ENCODE data around the gene ALAS2.

ALAS2 gene

DNA sequence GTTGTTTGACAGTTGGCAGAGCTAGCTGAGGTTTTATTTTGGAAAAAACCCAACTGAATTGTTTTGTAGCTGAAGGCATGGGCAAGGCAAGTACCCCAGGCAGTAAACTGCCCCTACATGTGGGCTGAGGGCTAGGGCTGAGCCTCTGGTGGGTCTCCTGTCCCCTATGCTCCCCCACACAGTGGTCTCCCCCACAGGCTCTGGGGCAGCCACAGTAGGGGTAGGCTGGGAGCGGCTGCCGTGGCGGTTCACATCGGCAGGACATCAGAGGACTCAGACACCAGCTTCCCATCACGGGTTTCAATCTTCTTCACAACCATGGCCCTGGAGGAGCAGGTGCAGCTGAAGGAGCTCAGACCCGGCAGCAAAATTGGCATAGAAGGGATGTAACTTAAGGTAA is 10.7 kb upstream of the ALAS2 start (continued):
- TF ChIP-seq ZNF629 (tag by site-specific recombination; IDR thresholded peaks at IDR 0.05) (no peak), ZNF23 (tag by site-specific recombination; IDR thresholded peaks at IDR 0.05; ENCODE audit: borderline replicate concordance) (no peak)

DNA sequence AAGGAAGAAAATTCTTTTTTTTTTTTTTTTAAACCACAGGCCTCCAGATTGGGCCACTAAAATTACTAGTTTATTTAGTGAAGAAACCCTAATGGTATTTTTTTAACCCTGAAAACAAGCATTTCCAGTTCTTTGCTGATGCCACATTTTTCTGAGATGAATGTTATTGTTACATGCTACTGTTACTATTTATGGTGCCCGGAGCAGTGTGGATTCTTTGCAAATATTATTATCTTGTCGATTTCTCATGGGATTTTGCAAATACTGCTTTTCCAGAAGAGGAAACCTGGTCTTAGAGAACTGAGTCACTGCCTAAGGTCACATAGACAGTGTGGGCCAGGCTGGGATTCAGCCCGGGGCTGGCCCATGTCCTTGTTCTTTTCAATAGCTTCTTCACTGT is 8.7 kb upstream of the ALAS2 start:
- TF ChIP-seq ZNF621 (tag by site-specific recombination; IDR thresholded peaks at IDR 0.05), result no peak
- TF ChIP-seq ZNF548 (tag by site-specific recombination; IDR thresholded peaks at IDR 0.05), result no peak
- TF ChIP-seq ZFP69B (tag by site-specific recombination; IDR thresholded peaks at IDR 0.05), result no peak
- TF ChIP-seq ZNF10 (tag by site-specific recombination; IDR thresholded peaks at IDR 0.05), result no peak
- TF ChIP-seq ZNF518A (tag by site-specific recombination; conservative IDR thresholded peaks at IDR 0.05; ENCODE audit: low read depth), result no peak
- no peak for TF ChIP-seq ZNF768 (tag by site-specific recombination; IDR thresholded peaks at IDR 0.05)
- no peak for TF ChIP-seq ZNF302 (tag by site-specific recombination; IDR thresholded peaks at IDR 0.05; ENCODE audit: low read depth)
- no peak for TF ChIP-seq ZNF530 (tag by site-specific recombination; IDR thresholded peaks at IDR 0.05; ENCODE audit: low read depth)
- no peak for TF ChIP-seq ZNF747 (tag by site-specific recombination; IDR thresholded peaks at IDR 0.05)
- TF ChIP-seq ZNF292 (tag by site-specific recombination; IDR thresholded peaks at IDR 0.05; ENCODE audit: borderline replicate concordance, low read depth), result no peak
- no peak for TF ChIP-seq ZNF776 (tag by site-specific recombination; IDR thresholded peaks at IDR 0.05; ENCODE audit: borderline replicate concordance)
- TF ChIP-seq ZNF529 (tag by site-specific recombination; IDR thresholded peaks at IDR 0.05; ENCODE audit: insufficient replicate concordance), result no peak
- no peak for TF ChIP-seq KLF10 (tag by site-specific recombination; IDR thresholded peaks at IDR 0.05)
- TF ChIP-seq, protein P1, sequence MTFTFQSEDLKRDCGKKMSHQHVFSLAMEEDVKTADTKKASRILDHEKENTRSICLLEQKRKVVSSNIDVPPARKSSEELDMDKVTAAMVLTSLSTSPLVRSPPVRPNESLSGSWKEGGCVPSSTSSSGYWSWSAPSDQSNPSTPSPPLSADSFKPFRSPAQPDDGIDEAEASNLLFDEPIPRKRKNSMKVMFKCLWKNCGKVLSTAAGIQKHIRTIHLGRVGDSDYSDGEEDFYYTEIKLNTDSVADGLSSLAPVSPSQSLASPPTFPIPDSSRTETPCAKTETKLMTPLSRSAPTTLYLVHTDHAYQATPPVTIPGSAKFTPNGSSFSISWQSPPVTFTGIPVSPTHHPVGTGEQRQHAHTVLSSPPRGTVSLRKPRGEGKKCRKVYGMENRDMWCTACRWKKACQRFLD (tag by site-specific recombination; IDR thresholded peaks at IDR 0.05), result no peak
- no peak for TF ChIP-seq ZNF223 (tag by site-specific recombination; IDR thresholded peaks at IDR 0.05)
- no peak for TF ChIP-seq ZNF138 (tag by site-specific recombination; IDR thresholded peaks at IDR 0.05; ENCODE audit: borderline replicate concordance)
- TF ChIP-seq PRDM1 (tag by site-specific recombination; IDR thresholded peaks at IDR 0.05), result no peak
- CTCF ChIA-PET, result interaction anchor here (0.7 kb wide), 1 partner anchor 124 kb away, joined by 3 read pairs; no protein-coding TSS in a partner anchor
- H3K36me3 ChIP-seq (ENCODE audit: control insufficient read depth in 2 of 2, insufficient read depth in 1 of 2, low read length in 2 of 2), result no peaks in the 10 kb centered on the region
- H3K4me1 ChIP-seq (ENCODE audit: control insufficient read depth, insufficient read depth, low read length), result no peaks in the 10 kb centered on the region
- H3K27ac ChIP-seq (ENCODE audit: extremely low read depth, low read depth, low read length), result no peak overlapping the region
- no peak overlapping the region for H3K4me3 ChIP-seq (ENCODE audit: low read depth, low read length)
- POLR2A ChIA-PET, result no interaction called here
- 0 out of 2 replicates have a peak, but pooled peaks cover 2% of the 10 kb centered on the region for H3K9me3 ChIP-seq (ENCODE audit: control insufficient read depth, insufficient read depth, low read depth, low read length)

DNA sequence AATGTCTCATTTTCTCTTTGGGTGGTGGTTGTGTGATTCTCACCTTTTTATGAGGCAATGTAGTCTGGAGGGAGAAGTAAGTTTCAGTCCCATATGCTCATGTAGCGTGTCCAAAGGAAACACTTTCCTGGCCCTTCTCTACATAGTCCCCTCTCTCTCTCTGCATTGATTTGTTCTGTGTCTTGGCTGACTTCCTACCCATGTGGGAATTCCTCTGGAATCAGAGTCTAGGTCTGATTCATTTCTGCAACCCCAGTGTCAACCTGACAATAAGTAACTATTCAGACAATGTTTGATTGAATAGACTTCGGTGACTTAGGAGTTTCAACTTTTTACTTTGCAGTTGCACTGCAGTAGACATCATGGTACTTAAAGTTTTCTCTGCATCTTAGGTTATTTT is 2.7 kb upstream of the ALAS2 start:
- POLR2A ChIA-PET, result no interaction called here
- CTCF ChIA-PET, result no interaction called here
- no peaks in the 10 kb centered on the region for H3K9me3 ChIP-seq (ENCODE audit: control insufficient read depth, insufficient read depth, low read depth, low read length)
- TF ChIP-seq KLF7 (tag by site-specific recombination; IDR thresholded peaks at IDR 0.05; ENCODE audit: borderline replicate concordance) (no peak), ZNF423 (tag by site-specific recombination; IDR thresholded peaks at IDR 0.05) (no peak), ZFP69B (tag by site-specific recombination; IDR thresholded peaks at IDR 0.05) (no peak), ZNF621 (tag by site-specific recombination; IDR thresholded peaks at IDR 0.05) (no peak), SP2 (tag by site-specific recombination; IDR thresholded peaks at IDR 0.05) (no peak), REPIN1 (tag by site-specific recombination; IDR thresholded peaks at IDR 0.05; ENCODE audit: low read depth) (no peak), ZNF248 (tag by site-specific recombination; IDR thresholded peaks at IDR 0.05) (no peak), FEZF1 (tag by site-specific recombination; IDR thresholded peaks at IDR 0.05) (no peak), ZNF513 (tag by site-specific recombination; IDR thresholded peaks at IDR 0.05) (no peak), ZNF354C (tag by site-specific recombination; IDR thresholded peaks at IDR 0.05; ENCODE audit: borderline replicate concordance, low read depth) (no peak), ZNF48 (tag by site-specific recombination; IDR thresholded peaks at IDR 0.05) (no peak), ZEB2 (tag by site-specific recombination; IDR thresholded peaks at IDR 0.05) (no peak)

More for the DNA sequence above, 2.7 kb upstream of the ALAS2 start:
- Histone ChIP-seq H3K36me3 (ENCODE audit: control insufficient read depth in 2 of 2, insufficient read depth in 1 of 2, low read length in 2 of 2) (no peaks in the 10 kb centered on the region), H3K27ac (ENCODE audit: extremely low read depth, low read depth, low read length) (no peak overlapping the region), H3K4me1 (ENCODE audit: control insufficient read depth, insufficient read depth, low read length) (no peaks in the 10 kb centered on the region), H3K4me3 (ENCODE audit: low read depth, low read length) (no peak overlapping the region)
